DMS153 (cell line): ENCODE results near the gene CEP152.

ENCODE experiments used
- DNase-seq: peaks from one replicate; lab custom pipeline; 2025; lab: John Stamatoyannopoulos, UW

CEP152 gene

GRCh38 chr15:48775546-48775945, 35.3 kb downstream of the CEP152 start:
- DNase-seq = no peak

- DNase-seq = no peak
Observed at GRCh38 chr15:48774484-48774883, 36.4 kb downstream of the CEP152 start.

DNA sequence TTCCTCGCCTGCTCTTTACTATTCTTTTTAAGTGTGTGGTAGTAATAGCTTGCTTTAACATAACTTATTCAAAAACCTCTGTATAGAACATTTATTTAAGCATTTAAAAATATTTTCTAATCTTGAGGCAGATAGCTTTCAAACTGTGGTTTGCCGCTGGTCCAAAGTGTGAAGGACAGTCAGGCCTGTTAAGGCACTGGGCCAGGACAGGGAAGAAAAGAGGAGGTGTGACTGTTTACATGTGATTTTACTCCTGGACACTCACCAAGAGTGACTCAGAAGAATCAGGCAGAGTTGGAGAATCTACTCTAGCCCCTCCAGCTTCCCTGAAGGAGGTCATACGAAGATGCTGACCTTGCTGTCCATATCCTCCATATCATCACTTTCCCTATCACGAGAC, 44.7 kb downstream of the CEP152 start:
- no peak for DNase-seq

DNA sequence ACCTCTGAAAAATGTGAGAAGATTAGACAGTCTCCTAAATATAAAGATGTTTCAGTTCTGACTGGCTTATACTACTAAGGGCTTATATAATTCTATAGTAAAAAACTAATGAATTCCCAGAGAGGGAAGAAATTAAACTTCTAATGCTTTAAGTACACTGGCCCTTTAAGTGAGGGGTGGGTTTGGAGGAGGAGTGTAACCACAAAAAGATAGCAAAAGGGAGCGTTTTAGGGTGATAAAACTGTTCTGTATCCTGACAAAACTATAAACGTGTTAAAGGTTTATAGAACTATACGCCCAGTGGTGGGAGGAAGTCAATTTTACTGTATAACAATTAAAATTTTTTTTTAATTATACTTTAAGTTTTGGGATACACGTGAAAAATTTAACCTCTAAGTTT, 45.8 kb downstream of the CEP152 start:
- no peak for DNase-seq

DNA sequence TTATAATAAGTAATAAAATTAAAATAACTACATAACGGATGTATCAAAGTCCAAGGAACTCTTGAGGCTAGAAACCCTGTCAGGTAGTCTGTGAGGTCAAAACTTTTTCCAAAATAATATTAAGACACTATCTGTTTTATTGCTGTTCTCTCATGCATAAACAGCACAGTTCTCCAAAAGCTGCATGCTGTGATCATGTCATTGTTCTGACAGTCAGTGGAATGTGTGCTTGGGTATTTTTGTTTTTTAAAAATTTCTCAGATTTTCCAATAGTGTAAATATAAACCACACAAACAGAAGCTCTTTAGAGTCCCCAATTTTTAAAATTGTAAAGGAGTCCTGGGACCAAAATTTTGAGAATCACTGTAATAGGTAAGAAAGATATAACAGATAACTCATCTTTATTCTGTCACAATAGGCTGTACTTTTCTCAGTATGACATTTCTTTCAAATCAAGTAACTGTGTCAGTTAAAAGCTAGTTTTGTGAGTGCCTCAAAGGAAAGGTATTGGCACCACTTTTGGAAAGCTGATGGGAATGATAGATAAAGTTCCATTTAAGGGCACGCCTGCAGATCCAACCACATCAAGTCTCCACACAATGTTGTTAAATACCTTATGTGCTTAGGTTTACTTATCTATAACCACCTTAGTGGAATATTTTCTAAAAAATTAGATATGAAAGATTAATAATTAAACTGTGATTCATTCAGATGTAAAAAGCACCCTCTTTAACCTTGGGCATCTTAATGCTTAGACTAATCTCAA, 49.3 kb downstream of the CEP152 start:
- DNase-seq = no peak

GRCh38 chr15:48759921-48760320, 50.9 kb downstream of the CEP152 start:
- no peak for DNase-seq

- no peak for DNase-seq
Observed at GRCh38 chr15:48757661-48758060, 53.2 kb downstream of the CEP152 start.

DNA sequence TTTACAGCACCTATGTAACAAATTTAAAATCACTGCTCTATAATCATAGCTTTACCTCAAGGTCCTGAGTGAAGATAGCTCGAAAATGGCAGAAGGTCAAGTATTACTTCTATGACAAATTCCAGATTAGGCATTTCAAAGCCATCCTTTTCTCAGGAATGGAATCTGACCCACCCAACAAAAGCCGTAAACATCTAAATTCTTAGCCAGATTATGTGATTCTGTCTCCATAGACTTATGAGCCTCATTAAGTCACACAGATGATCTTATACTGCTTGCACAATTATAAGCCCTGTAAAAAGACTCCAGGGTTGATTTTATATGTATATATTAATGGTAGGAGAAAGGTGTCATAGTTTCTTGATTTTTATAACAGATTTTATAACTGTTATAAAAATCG, 56.9 kb downstream of the CEP152 start:
- no peak for DNase-seq

GRCh38 chr15:48751595-48751994, 59.3 kb downstream of the CEP152 start:
- DNase-seq = no peak

GRCh38 chr15:48748535-48748934, 62.3 kb downstream of the CEP152 start:
- DNase-seq = no peak

- no peak for DNase-seq
Observed at GRCh38 chr15:48733615-48734014, 77.3 kb downstream of the CEP152 start.

GRCh38 chr15:48730506-48730905, 80.4 kb downstream of the CEP152 start:
- no peak for DNase-seq

- no peak for DNase-seq
Observed at GRCh38 chr15:48723969-48724368, 86.9 kb downstream of the CEP152 start.

GRCh38 chr15:48722764-48723661, 87.9 kb downstream of the CEP152 start:
- DNase-seq = no peak

GRCh38 chr15:48721061-48721810, 89.6 kb downstream of the CEP152 start:
- DNase-seq = no peak

DNA sequence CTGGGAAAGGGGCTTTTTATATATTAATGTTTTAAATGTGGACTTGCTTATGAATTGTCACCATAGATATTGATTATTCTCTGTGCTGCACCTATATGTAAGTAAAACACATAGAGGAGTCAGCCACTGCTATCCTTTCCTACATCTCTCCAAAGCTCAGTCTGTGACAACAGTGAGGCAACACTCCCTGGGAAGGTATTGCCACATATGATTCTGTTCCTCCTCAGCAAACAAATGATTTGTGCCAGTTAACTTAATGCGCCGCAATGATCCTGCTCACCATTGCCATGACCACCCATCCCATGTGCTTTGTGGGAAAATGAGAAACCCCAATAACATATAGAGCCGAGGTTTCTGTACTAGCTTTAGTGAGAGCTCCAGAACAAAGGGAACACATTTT, 90.2 kb downstream of the CEP152 start:
- DNase-seq = no peak

DNA sequence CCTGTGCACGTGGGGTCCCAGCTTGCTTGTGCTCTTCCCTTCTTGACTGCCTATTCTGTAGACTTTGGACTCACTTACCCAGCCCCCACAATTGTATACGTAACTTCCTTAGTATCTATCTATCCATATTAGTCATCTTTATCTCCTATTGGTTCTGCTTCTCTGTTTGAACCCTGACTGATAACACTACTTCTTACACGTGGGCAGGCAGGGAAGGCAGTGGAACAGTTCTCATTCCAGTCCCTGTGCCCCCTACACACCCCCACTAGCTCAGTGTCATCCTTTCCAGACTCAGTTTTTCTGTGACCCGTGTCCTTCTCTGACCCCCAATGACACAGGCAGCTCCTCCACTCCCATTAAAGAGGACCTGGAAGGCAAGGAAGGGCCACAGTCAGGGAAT, 91.2 kb downstream of the CEP152 start:
- DNase-seq = no peak

DNA sequence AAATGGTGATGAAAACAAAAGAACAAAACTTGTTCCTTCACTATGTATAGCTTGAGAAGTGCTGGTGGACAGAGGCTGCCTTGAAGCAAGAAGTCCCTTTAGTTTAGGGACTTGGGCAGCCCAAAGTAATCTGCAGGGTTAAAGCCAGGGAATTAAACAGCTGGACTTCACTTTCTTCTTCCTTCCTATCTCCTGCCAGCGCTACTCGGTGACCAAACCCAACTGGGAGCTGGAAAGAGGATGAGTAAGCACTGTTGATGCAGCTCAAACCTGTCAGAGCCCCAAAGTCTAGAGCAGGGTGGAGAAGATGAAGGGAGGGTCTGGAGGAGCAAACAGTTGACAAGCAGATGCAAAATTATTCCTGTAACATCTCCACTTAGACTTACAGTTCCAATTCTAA, 92.2 kb downstream of the CEP152 start:
- no peak for DNase-seq

DNA sequence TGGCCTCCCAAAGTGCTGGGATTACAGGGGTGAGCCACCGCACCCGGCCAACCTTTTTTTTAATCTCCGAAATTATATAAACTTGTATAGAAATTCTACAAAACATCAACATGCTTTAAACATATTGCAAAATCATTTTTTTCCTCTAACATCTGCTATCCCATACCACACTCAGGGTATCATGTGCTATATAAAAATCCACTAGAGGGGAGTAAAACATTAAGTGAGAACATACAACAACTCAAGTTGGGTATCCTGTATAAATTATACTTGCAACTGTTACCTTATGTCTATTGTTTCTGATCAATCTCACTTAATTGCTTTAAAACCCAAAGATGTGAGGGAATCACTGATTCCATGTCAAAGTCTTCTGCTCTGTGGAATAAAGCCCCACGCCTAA, 93.4 kb downstream of the CEP152 start:
- no peak for DNase-seq

DNA sequence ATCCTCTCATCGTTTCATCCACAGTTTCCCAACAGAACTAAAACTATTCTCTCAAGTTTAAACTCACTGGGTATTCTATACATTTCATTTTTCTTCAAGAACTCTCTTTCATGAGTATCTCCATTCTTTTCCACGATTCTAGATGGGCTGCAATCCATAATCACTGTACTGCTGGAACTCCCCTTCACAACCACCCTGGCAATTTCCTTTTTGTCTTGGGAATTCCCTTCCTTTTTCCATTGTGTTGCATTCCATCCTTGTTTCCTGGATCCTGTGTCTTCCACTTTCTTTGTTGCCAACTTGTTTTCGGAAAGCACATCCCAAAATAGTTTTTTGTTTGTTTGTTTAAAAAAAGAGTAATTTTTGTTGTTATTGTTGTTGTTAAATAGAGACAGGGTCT, 98.3 kb downstream of the CEP152 start:
- DNase-seq = no peak

DNA sequence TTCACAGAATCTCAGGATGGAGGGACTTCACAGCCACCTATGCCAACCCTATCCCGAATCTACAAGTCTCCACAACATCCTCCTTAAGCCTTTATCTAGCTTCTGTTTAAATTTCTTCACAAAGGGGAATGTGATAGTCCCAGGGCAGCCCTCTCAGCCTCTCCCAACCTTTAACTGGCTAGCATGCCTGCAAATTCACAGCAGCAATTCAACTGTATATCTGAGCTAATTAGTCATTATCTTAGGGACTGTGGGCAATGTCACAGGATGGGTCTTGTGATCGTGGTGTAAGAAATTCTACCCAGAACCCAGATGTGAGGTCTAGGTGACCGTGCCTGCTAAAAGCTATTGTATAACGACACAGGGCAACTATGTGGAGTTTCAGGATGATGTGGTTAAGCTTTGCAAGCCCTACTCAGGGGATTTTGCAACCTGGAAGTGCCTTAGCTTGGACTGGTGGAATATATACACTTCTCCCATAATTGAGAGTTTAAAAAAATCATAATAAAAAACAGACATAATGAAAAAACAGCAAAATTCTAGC, 99.8 kb downstream of the CEP152 start:
- no peak for DNase-seq

DNA sequence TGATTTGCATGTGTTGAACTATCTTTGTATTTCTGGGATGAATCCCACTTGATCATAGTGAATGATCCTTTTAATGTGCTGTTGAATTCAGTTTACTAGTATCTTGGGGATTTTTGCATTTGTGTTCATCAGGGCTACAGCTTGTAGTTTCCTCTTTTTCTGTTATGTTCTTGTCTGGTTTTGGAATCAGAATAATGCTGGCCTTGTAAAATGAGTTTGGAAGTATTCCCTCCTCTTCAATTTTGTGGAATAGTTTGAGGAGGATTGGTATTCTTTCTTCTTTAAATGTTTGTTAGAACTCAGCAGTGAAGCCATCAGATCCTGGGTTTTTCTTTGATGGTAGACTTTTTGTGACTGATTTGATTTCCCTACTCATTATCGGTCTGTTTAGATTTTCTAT, 102.2 kb downstream of the CEP152 start:
- no peak for DNase-seq
